Neural cell (in vitro differentiated cells): Measurements from ENCODE around the gene CBFA2T3. TPM values are rescaled to one million over a fixed set of nuclear protein-coding genes. Genes with fewer than 3 reads are reported as not detected.

Experiments used
- H2AFZ ChIP-seq: fragments of 200-600, 300-800 bp; sonication (generic), shearing (Covaris generic); 2 replicates; pipeline ENCODE4 v1.6.0; 2014; ENCODE audit warnings: low read depth, mild to moderate bottlenecking, antibody characterized with exemption, low read length, moderate library complexity
- H3F3A ChIP-seq: fragments of 200-600 bp; shearing (Covaris generic); 2 replicates; pipeline ENCODE4 v1.6.1; 2016; ENCODE audit warnings: mild to moderate bottlenecking, moderate library complexity, mixed read lengths, antibody characterized with exemption, low read length; ENCODE audit not compliant: insufficient read depth, poor library complexity, severe bottlenecking
- H3K27ac ChIP-seq: fragments of 200-600, 300-800 bp; sonication (generic), shearing (Covaris generic); 2 replicates; pipeline ENCODE4 v1.5.1; 2014; ENCODE audit warnings: mild to moderate bottlenecking, low read length, moderate library complexity
- H3K27me3 ChIP-seq: fragments of 300-800, 200-600 bp; sonication (generic), shearing (Covaris generic); 2 replicates; pipeline ENCODE4 v1.6.0; 2014; ENCODE audit warnings: mild to moderate bottlenecking, low read depth, low read length, moderate library complexity; ENCODE audit not compliant: insufficient read depth
- H3K36me3 ChIP-seq: fragments of 300-800, 200-600 bp; sonication (generic), shearing (Covaris generic); 2 replicates; pipeline ENCODE4 v1.5.1; 2014; ENCODE audit warnings: mild to moderate bottlenecking, antibody characterized with exemption, low read length, moderate library complexity; ENCODE audit not compliant: insufficient read depth
- H3K4me2 ChIP-seq: fragments of 300-800, 200-600 bp; sonication (generic), shearing (Covaris generic); 2 replicates; pipeline ENCODE4 v1.6.0; 2014; ENCODE audit warnings: mild to moderate bottlenecking, low read length
- H3K4me3 ChIP-seq: fragments of 300-800, 200-600 bp; sonication (generic), shearing (Covaris generic); 2 replicates; pipeline ENCODE4 v1.5.1; 2014; ENCODE audit warnings: mild to moderate bottlenecking, low read length, moderate library complexity
- H3K79me2 ChIP-seq: fragments of 200-600 bp; shearing (Covaris generic); replicated peaks from 2 replicates; pipeline ENCODE4 v1.6.0; 2014; ENCODE audit warnings: mild to moderate bottlenecking, low read length, moderate library complexity; ENCODE audit not compliant: insufficient read depth
- H3K9ac ChIP-seq: fragments of 300-800, 200-600 bp; sonication (generic), shearing (Covaris generic); 2 replicates; pipeline ENCODE4 v1.6.1; 2016; ENCODE audit warnings: mild to moderate bottlenecking, low read length, mixed read lengths
- H3K9me2 ChIP-seq: fragments of 200-600 bp; shearing (Covaris generic); 2 replicates; pipeline ENCODE4 v1.6.1; 2016; ENCODE audit warnings: mild to moderate bottlenecking, low read length, mixed read lengths; ENCODE audit not compliant: insufficient read depth
- H3K9me3 ChIP-seq: fragments of 200-600, 300-800 bp; sonication (generic), shearing (Covaris generic); 2 replicates; pipeline ENCODE4 v1.6.1; 2016; ENCODE audit warnings: mild to moderate bottlenecking, mixed run types, low read length, moderate library complexity, mixed read lengths
- H4K20me1 ChIP-seq: fragments of 200-600 bp; shearing (Covaris generic); 2 replicates; pipeline ENCODE4 v1.6.1; 2016; ENCODE audit warnings: mild to moderate bottlenecking, mixed run types; ENCODE audit not compliant: insufficient read depth
- EP300 ChIP-seq: fragments of 450-650 bp; conservative IDR thresholded peaks from 2 replicates; pipeline ENCODE4 v1.6.1; 2014; ENCODE audit warnings: antibody characterized with exemption, mild to moderate bottlenecking, moderate library complexity; ENCODE audit not compliant: poor library complexity, severe bottlenecking
- EZH2 ChIP-seq: fragments of 200-600, 300-800 bp; shearing (Covaris generic), sonication (generic); IDR thresholded peaks from 2 replicates; pipeline ENCODE4 v1.6.1; 2014; ENCODE audit warnings: antibody characterized with exemption, low read length, borderline replicate concordance, mild to moderate bottlenecking; ENCODE audit not compliant: insufficient read depth, poor library complexity, severe bottlenecking
- MXI1 ChIP-seq: fragments of 450-650 bp; conservative IDR thresholded peaks from 2 replicates; pipeline ENCODE4 v1.6.1; 2014; ENCODE audit warnings: antibody characterized with exemption, mild to moderate bottlenecking; ENCODE audit not compliant: poor library complexity, severe bottlenecking
- POLR2AphosphoS5 ChIP-seq: IDR thresholded peaks from 2 replicates; pipeline ENCODE4 v1.6.1; 2012
- RAD21 ChIP-seq: fragments of 450-650 bp; conservative IDR thresholded peaks from 2 replicates; pipeline ENCODE4 v1.6.1; 2014; ENCODE audit warnings: antibody characterized with exemption, mild to moderate bottlenecking, moderate library complexity
- REST ChIP-seq: IDR thresholded peaks from 2 replicates; pipeline ENCODE4 v1.6.1; 2012; ENCODE audit warnings: borderline replicate concordance
- SMC3 ChIP-seq: fragments of 450-650 bp; conservative IDR thresholded peaks from 2 replicates; pipeline ENCODE4 v1.6.1; 2014; ENCODE audit warnings: antibody characterized with exemption, mild to moderate bottlenecking, moderate library complexity; ENCODE audit not compliant: poor library complexity
- TAF1 ChIP-seq: IDR thresholded peaks from 2 replicates; pipeline ENCODE4 v1.6.1; 2012; ENCODE audit warnings: low read depth
- polyA plus RNA-seq: library from polyadenylated mRNA; depleted of rRNA; stranded (reverse); fragments of >200 nt; gene quantifications from 2 replicates; pipeline ENCODE4 v1.2.3, GENCODE V29; 2014
- TF ChIP-seq, protein P1 (sequence below): fragments of 450-650 bp; IDR thresholded peaks from 2 replicates; pipeline ENCODE4 v1.5.1; 2014; ENCODE audit warnings: antibody characterized with exemption, mild to moderate bottlenecking, moderate library complexity; ENCODE audit not compliant: poor library complexity, severe bottlenecking

The CBFA2T3 gene
- polyA plus RNA-seq, 1 donor from 2014 or later: 2.1 TPM

GRCh38 chr16:88868974-88869672, 107.9 kb downstream of the CBFA2T3 start:
- no peak for TF ChIP-seq POLR2AphosphoS5
- TF ChIP-seq RAD21: no peak
- TF ChIP-seq MXI1: no peak
- TF ChIP-seq SMC3: no peak
- no peak for TF ChIP-seq EZH2
- TF ChIP-seq TAF1: no peak
- no peak for TF ChIP-seq REST
- no peak for TF ChIP-seq EP300
- TF ChIP-seq, protein P1, sequence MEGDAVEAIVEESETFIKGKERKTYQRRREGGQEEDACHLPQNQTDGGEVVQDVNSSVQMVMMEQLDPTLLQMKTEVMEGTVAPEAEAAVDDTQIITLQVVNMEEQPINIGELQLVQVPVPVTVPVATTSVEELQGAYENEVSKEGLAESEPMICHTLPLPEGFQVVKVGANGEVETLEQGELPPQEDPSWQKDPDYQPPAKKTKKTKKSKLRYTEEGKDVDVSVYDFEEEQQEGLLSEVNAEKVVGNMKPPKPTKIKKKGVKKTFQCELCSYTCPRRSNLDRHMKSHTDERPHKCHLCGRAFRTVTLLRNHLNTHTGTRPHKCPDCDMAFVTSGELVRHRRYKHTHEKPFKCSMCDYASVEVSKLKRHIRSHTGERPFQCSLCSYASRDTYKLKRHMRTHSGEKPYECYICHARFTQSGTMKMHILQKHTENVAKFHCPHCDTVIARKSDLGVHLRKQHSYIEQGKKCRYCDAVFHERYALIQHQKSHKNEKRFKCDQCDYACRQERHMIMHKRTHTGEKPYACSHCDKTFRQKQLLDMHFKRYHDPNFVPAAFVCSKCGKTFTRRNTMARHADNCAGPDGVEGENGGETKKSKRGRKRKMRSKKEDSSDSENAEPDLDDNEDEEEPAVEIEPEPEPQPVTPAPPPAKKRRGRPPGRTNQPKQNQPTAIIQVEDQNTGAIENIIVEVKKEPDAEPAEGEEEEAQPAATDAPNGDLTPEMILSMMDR: no peak
- H3K9me3 ChIP-seq: no peaks in the 10 kb centered on the region
- no peaks in the 10 kb centered on the region for H3K36me3 ChIP-seq
- H2AFZ ChIP-seq: no peak overlapping the region
- no peaks in the 10 kb centered on the region for H3K27me3 ChIP-seq
- no peaks in the 10 kb centered on the region for H3K79me2 ChIP-seq
- H3K9me2 ChIP-seq: no peaks in the 10 kb centered on the region
- no peaks in the 10 kb centered on the region for H4K20me1 ChIP-seq
- H3K9ac ChIP-seq: no peak overlapping the region
- no peak overlapping the region for H3K4me3 ChIP-seq
- no peak overlapping the region for H3K27ac ChIP-seq
- no peak overlapping the region for H3K4me2 ChIP-seq
- no peaks in the 10 kb centered on the region for H3F3A ChIP-seq

DNA sequence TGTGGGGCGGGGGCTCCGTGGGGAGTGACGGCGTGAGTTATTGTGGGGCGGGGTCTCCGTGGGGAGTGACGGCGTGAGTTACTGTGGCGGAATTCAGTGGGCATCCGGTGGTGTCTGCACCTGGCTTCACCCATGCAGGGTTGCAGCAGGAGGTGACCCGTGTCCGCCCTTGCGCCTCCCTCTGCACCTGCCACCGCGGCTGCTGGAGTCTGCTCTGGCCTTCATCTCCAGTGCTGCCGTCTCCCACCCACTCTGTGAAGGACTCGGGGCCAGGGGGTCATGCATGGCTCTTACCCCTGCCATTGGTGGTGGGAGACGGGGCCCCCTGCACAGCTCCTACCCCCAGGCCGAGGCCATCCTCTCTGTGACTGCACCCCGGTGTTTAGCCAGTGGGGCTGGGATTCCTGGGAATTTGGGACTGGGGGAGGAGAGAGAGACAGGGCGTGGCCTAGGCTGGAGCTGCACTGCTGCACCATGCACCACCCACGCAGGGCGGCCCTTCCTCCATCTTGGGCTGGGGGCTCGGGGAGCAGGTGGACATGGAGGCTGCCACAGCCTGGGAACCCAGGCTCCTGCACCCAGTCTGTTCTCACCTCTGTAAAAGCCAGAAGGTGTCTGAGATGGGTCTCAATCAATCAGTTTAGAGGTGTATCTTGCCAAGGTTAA, 109.3 kb downstream of the CBFA2T3 start:
- H3K79me2 ChIP-seq: no peaks in the 10 kb centered on the region
- H3K27me3 ChIP-seq: no peaks in the 10 kb centered on the region
- no peaks in the 10 kb centered on the region for H3K9me2 ChIP-seq
- no peaks in the 10 kb centered on the region for H4K20me1 ChIP-seq
- H3K4me2 ChIP-seq: no peak overlapping the region
- H3K9ac ChIP-seq: no peak overlapping the region
- no peaks in the 10 kb centered on the region for H3K9me3 ChIP-seq
- H3K36me3 ChIP-seq: no peaks in the 10 kb centered on the region
- no peak overlapping the region for H2AFZ ChIP-seq
- no peaks in the 10 kb centered on the region for H3F3A ChIP-seq
- TF ChIP-seq RAD21 (no peak), POLR2AphosphoS5 (no peak), REST (no peak), MXI1 (no peak), EP300 (no peak), EZH2 (no peak), SMC3 (no peak), TAF1 (no peak)
- TF ChIP-seq, protein P1: no peak
- H3K27ac ChIP-seq: no peak overlapping the region
- H3K4me3 ChIP-seq: no peak overlapping the region
